IgD-negative memory B cell (primary cell): ENCODE data around the gene HUNK. TPM values are rescaled to one million over a fixed set of nuclear protein-coding genes. Genes with fewer than 3 reads are reported as not detected.
"Not testable (repeated sequence)": the region's sequence is repeated elsewhere in the genome, so short reads cannot be mapped to it uniquely, and the experiment has no call there.

ENCODE experiments used
- H3K27ac Mint-ChIP-seq, 3 donors: one replicate each; pipeline ENCODE4 v1.8.0; 2020 to 2022; ENCODE audit warnings: mild to moderate bottlenecking in 3 of 3, mixed read lengths in 3 of 3, moderate library complexity in 1 of 3
- H3K27me3 Mint-ChIP-seq: one replicate; pipeline ENCODE4 v1.8.0; 2021; ENCODE audit warnings: mixed read lengths
- H3K36me3 Mint-ChIP-seq: one replicate; pipeline ENCODE4 v1.8.0; 2020; ENCODE audit warnings: mild to moderate bottlenecking, mixed read lengths
- H3K4me1 Mint-ChIP-seq, 3 donors: one replicate each; pipeline ENCODE4 v1.8.0; 2020 to 2022; ENCODE audit warnings: mixed read lengths in 3 of 3, mild to moderate bottlenecking in 1 of 3
- H3K4me3 Mint-ChIP-seq, 4 donors: one replicate each; pipeline ENCODE4 v1.8.0; 2020 to 2022; ENCODE audit warnings: mild to moderate bottlenecking in 4 of 4, mixed read lengths in 4 of 4, moderate library complexity in 3 of 4
- H3K9me3 Mint-ChIP-seq, 3 donors: one replicate each; pipeline ENCODE4 v1.8.0; 2020 to 2021; ENCODE audit warnings: mixed read lengths in 3 of 3, mild to moderate bottlenecking in 1 of 3
- polyA plus RNA-seq: library from polyadenylated mRNA; unstranded; fragments of 300-500 nt; fragmentation: Illumina TruSeq; gene quantifications from one replicate; pipeline ENCODE4 v1.2.3, GENCODE V29; 2021

HUNK gene
- polyA plus RNA-seq, 1 donor from 2014 or later, result not detected

DNA sequence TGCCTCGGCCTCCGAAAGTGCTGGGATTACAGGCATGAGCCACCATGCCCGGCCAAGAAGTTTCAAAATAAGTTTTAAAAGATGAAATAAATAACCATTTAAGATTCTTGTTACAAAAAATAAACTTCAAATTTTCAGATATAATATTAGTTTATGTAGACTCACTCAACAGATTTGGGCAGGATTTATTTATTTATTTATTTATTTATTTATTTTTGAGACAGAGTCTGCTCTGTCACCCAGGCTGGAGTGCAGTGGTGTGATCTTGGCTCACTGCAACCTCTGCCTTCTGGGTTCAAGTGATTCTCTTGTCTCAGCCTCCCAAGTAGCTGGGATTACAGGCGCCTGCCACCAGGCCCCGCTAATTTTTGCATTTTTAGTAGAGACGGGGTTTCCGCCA is 15.2 kb upstream of the HUNK start:
- H3K4me3 Mint-ChIP-seq, H3K36me3 Mint-ChIP-seq, H3K4me1 Mint-ChIP-seq, H3K27ac Mint-ChIP-seq, H3K9me3 Mint-ChIP-seq, H3K27me3 Mint-ChIP-seq: not testable (repeated sequence)

DNA sequence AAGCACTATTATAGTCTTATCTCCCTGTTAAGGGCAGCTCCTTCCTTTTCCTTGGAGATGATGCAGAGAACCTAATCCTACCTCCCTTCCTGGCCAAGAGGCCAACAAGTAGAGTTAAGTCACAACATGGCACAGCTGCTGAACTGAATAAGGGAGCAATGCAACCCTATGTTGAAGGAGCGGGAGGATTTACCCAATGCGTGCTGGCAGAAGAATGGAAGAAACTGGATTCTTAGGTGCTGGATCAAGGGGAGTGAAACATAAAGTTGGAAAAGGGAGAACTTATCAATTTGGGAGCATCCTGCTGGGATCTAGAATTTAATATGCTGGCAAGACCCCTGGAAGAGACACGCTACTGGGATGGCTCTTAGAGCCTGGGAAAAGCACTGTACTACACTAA is 12.0 kb upstream of the HUNK start:
- Mint-ChIP-seq H3K27me3 (peaks cover 4% of the 10 kb centered on the region), H3K36me3 (no peaks in the 10 kb centered on the region), H3K4me1 (no peaks in the 10 kb centered on the region), H3K9me3 (peaks cover 0 to 5% (median 0%) of the 10 kb centered on the region in 3 donors), H3K4me3 (no peak overlapping the region), H3K27ac (no peak overlapping the region)

DNA sequence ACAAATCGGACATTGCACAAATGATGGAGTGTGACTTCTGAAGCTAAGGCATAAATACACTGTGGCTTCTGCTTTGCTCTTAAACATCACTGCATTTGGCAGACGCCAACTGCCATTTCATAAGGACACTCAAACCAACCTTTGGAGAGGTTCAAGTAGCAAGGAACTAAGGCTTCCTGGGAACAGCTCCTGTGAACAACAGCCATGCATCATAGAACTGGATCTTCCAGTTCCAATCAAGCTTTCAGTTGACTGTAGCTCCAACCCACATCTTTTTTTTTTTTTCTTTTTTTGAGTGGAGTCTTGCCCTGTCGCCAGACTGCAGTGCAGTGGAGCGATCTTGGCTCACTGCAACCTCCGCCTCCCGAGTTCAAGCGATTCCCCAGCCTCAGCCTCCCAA is 10.7 kb upstream of the HUNK start:
- no peak overlapping the region for H3K27ac Mint-ChIP-seq
- no peaks in the 10 kb centered on the region for H3K4me1 Mint-ChIP-seq
- H3K36me3 Mint-ChIP-seq, result no peaks in the 10 kb centered on the region
- H3K9me3 Mint-ChIP-seq, result peaks cover 0 to 5% (median 0%) of the 10 kb centered on the region in 3 donors
- H3K27me3 Mint-ChIP-seq, result peaks cover 4% of the 10 kb centered on the region
- no peak overlapping the region for H3K4me3 Mint-ChIP-seq

DNA sequence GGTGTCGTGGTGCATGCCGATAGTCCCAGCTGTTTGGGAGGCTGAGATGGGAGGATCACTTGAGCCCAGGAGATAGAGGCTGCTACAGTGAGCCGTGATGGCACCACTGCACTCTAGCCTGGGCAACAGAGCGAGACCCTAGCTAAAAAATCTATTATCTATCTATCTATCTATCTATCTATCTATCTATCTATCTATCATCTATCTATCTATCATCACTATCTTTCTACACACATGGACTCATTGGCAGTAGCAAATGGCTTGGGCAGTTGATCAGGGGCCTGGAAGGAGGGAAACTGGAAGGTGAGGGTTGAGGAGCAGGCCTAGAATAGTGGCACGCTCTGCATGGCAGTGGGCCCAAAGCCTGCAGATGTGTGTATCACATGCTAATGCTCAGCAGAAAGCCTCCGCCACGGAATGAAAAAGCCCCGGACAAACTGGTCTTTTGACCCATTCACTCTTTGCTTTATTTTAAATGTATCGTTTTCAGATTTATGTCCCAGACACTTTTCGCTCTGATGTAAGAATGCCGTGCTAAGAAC is 7.3 kb upstream of the HUNK start:
- H3K27ac Mint-ChIP-seq, result no peak overlapping the region
- peaks cover 14% of the 10 kb centered on the region for H3K27me3 Mint-ChIP-seq
- H3K36me3 Mint-ChIP-seq, result no peaks in the 10 kb centered on the region
- H3K4me3 Mint-ChIP-seq, result no peak overlapping the region
- no peaks in the 10 kb centered on the region for H3K4me1 Mint-ChIP-seq
- peaks cover 0 to 4% (median 0%) of the 10 kb centered on the region in 3 donors for H3K9me3 Mint-ChIP-seq

DNA sequence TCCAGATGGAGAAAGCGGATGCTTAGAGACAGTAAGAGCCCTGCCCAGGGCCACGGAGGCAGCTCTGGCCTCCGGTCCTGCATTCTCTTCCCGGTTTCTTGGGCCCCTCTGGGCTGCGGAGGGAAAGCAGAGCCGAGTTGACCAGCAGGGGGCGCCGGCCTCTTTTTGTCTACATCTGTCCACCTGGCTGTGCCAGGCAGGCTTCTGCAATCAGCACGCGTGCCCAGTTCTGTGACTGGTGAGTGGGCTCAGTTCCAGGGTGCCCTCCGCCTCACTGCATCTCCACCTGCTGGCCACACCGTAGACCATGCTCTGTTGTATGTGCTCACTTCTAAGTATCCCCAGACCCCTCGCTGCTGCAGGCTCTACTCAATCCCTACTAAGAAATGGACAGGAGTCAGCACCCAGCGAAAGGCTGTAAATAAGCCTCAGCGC is 6.7 kb upstream of the HUNK start:
- H3K4me1 Mint-ChIP-seq, result no peaks in the 10 kb centered on the region
- H3K9me3 Mint-ChIP-seq, result no peaks in the 10 kb centered on the region
- no peaks in the 10 kb centered on the region for H3K36me3 Mint-ChIP-seq
- no peak overlapping the region for H3K4me3 Mint-ChIP-seq
- peaks cover 14% of the 10 kb centered on the region for H3K27me3 Mint-ChIP-seq
- H3K27ac Mint-ChIP-seq, result no peak overlapping the region

DNA sequence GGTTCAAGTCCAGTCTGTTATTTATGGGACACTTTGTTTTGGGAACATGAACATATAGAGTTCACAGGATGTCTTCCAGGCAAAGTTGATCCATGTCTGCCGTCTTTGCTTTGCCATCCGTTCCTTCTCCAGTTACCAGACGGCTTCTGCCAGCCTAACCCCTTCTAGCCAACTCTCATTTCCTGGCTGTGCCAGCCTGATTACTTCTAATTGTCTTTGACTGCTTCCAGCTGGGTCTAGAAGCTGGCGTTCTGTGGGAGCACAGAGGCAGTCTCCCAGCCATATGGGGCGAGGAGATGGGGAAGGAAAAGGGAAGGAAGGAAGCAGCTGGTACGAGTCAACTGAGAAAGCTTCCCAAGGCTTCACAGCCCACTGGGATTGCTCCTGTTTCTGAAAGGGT is 3.1 kb upstream of the HUNK start:
- no peaks in the 10 kb centered on the region for H3K36me3 Mint-ChIP-seq
- H3K4me3 Mint-ChIP-seq, result no peak overlapping the region
- H3K27ac Mint-ChIP-seq, result no peak overlapping the region
- H3K4me1 Mint-ChIP-seq, result peaks cover 4 to 6% (median 6%) of the 10 kb centered on the region in 3 donors
- peaks cover 27% of the 10 kb centered on the region for H3K27me3 Mint-ChIP-seq
- H3K9me3 Mint-ChIP-seq, result no peaks in the 10 kb centered on the region

DNA sequence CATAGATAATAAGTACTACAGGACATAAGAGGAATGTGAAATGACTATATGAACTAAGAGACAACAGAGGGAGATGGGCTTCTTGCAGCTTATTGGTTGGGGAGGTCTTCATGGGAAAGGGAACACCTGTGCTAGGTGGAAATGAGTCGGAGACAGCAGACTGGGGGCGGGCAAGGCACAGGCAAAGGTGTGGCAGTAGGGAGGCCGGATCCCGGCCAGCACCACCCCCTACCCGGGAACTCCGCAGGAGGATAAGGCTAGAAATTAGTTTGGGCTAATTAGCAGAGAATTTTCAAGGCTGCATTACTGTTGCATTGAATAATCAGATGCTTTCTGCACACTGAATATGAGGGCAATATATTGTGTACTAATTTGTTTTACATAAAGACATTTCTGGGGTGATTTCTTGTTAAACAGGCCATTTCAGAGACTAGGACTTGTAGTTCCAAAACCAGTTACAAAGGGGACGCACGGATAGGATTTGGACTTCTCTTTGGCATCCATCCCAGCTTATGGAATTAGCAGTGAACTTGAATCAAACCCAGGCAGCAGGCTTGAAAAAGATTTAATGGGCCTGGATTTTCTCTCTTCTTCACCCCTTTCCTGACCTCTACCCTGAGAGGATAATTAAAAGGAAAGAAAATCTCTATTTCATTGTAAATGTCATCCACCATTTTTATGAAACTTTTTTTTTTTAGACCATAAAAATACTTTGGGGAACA is 2.2 kb upstream of the HUNK start:
- no peaks in the 10 kb centered on the region for H3K36me3 Mint-ChIP-seq
- peaks cover 4 to 6% (median 6%) of the 10 kb centered on the region in 3 donors for H3K4me1 Mint-ChIP-seq
- H3K4me3 Mint-ChIP-seq, result peak overlapping the region in 1 of 4 donors; percentile 50
- H3K27me3 Mint-ChIP-seq, result peaks cover 32% of the 10 kb centered on the region
- no peak overlapping the region for H3K27ac Mint-ChIP-seq
- no peaks in the 10 kb centered on the region for H3K9me3 Mint-ChIP-seq

DNA sequence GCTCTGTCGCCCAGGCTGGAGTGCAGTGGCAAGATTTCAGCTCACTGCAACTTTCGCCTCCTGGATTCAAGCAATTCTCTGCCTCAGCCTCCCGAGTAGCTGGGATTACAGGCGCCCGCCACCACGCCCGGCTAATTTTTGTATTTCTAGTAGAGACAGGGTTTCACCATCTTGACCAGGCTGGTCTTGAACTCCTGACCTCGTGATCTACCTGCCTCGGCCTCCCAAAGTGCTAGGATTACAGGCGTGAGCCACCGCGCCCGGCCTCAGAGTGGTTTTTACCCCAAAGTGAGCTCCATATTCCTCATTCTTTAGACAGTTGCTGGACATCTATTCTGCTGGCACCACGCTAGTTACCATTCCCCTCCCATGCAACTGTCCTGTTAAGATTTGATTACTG is 1.4 kb upstream of the HUNK start:
- not testable (repeated sequence) for H3K9me3 Mint-ChIP-seq, H3K4me1 Mint-ChIP-seq, H3K36me3 Mint-ChIP-seq
- H3K27ac Mint-ChIP-seq, result peak overlapping the region in 1 of 3 donors; percentile 83
- H3K27me3 Mint-ChIP-seq, result peaks cover 34% of the 10 kb centered on the region
- peak overlapping the region in 2 of 4 donors; percentile 90 to 92 for H3K4me3 Mint-ChIP-seq

DNA sequence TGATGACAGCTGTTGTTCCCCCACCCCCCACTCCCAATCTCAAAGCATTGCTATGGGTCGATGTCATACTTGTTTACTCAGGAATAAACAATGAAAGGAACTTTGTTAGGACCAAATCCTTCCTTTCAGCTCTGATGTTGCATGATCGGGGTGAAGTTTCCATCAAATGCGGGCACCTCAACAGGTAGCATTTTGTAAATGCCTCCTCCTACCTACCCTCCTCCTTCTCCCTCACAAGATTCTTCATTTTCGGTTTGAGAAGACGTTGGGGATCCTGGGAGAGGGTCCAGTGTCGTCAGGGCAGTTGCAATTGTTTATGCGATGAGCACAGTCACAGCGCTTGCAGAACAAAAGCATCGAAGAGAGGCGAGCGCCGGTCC is 758 bp upstream of the HUNK start:
- no peaks in the 10 kb centered on the region for H3K36me3 Mint-ChIP-seq
- peaks cover 4 to 6% (median 6%) of the 10 kb centered on the region in 3 donors for H3K4me1 Mint-ChIP-seq
- H3K27me3 Mint-ChIP-seq, result peaks cover 35% of the 10 kb centered on the region
- H3K4me3 Mint-ChIP-seq, result peak overlapping the region; percentile 78 to 92 (median 89)
- H3K9me3 Mint-ChIP-seq, result no peaks in the 10 kb centered on the region
- no peak overlapping the region for H3K27ac Mint-ChIP-seq

DNA sequence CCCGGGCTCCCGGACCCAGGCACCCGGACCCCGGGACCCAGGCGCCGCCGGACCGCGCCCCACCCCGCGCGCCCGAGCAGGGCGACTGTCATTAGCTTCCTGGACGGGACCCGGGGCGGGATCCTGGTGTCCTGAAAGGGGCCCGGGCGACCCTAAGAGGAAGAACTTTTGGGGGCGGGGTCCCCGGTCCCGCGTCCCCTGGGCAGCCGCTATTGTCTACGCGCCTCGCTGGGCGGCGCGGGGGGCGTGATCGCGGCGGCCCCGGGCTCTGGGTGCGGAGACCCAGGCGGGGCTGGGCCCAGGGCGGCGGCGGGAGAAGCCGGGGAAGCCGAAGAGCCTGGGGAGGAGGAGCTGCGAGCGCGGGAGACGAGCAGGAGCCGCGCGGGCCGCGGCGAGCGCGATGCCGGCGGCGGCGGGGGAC is 465 bp downstream of the HUNK start:
- no peak overlapping the region for H3K4me3 Mint-ChIP-seq

DNA sequence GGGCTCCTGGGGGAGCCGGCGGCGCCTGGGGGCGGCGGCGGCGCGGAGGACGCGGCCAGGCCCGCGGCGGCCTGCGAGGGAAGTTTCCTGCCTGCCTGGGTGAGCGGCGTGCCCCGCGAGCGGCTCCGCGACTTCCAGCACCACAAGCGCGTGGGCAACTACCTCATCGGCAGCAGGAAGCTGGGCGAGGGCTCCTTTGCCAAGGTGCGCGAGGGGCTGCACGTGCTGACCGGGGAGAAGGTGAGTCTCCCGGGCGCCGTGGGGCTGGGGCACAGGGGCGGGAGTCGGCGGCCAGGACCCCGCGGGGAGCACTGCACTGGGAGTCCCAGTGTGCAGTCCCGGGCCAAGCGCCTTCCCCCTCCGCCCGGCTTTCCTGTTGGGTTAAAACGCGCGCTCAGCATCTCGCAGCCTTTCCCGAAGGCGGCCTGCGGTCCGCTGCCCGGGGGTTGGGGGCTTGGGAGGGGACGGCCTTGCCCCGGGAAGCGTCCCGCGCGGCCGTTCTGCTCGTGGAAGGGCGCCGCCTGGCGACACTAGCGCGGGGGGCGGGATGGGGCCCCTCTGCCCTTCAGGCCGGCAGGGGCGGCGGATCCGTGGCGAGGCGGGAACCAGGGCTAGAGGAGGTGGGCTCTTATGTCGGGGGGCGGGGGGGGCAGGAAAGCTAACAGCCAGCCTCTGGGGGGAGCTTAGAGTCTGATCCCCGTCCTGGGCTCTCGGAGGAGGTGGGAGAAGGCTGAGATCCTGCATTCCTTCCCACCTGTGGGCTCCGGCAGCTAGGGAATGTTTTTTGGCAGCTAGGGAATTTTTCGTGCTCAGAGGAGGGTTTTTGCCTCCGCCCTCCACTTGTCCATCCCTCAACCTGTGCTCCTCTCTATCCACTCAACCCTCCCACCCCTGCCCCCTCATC is 1.1 kb downstream of the HUNK start:
- H3K9me3 Mint-ChIP-seq, result no peaks in the 10 kb centered on the region
- H3K36me3 Mint-ChIP-seq, result no peaks in the 10 kb centered on the region
- H3K4me1 Mint-ChIP-seq, result peaks cover 4 to 6% (median 6%) of the 10 kb centered on the region in 3 donors
- H3K27ac Mint-ChIP-seq, result no peak overlapping the region
- peaks cover 42% of the 10 kb centered on the region for H3K27me3 Mint-ChIP-seq
- peak overlapping the region in 2 of 4 donors; percentile 34 to 76 for H3K4me3 Mint-ChIP-seq

More for the DNA sequence above, 465 bp downstream of the HUNK start:
- H3K4me1 Mint-ChIP-seq, result peaks cover 4 to 6% (median 6%) of the 10 kb centered on the region in 3 donors
- H3K36me3 Mint-ChIP-seq, result no peaks in the 10 kb centered on the region
- H3K27me3 Mint-ChIP-seq, result peaks cover 41% of the 10 kb centered on the region
- no peaks in the 10 kb centered on the region for H3K9me3 Mint-ChIP-seq
- H3K27ac Mint-ChIP-seq, result no peak overlapping the region

DNA sequence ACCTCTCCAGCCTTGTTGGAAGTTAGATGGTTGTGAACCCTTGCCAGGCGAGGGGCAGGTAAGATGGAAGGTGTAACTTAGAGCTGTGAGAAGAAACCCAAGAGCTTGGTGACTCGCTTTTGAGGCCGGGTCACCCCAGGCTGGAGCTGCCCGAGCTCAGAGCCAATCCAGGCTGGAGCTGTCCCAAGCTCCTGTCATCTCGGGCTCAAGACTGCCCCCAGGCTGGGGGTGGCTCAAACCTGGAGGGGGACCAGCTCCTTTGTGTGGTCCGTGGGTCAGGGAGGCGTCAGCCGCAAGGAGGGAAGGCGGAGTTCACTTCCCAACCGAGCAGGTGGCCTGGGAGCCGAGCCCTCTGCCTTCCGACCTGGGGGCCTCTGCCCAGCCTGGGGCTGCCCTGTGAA is 2.0 kb downstream of the HUNK start:
- peaks cover 4 to 6% (median 6%) of the 10 kb centered on the region in 3 donors for H3K4me1 Mint-ChIP-seq
- H3K4me3 Mint-ChIP-seq, result peak overlapping the region in 1 of 4 donors; percentile 68
- H3K27me3 Mint-ChIP-seq, result peaks cover 38% of the 10 kb centered on the region
- H3K9me3 Mint-ChIP-seq, result no peaks in the 10 kb centered on the region
- H3K27ac Mint-ChIP-seq, result no peak overlapping the region
- H3K36me3 Mint-ChIP-seq, result no peaks in the 10 kb centered on the region

DNA sequence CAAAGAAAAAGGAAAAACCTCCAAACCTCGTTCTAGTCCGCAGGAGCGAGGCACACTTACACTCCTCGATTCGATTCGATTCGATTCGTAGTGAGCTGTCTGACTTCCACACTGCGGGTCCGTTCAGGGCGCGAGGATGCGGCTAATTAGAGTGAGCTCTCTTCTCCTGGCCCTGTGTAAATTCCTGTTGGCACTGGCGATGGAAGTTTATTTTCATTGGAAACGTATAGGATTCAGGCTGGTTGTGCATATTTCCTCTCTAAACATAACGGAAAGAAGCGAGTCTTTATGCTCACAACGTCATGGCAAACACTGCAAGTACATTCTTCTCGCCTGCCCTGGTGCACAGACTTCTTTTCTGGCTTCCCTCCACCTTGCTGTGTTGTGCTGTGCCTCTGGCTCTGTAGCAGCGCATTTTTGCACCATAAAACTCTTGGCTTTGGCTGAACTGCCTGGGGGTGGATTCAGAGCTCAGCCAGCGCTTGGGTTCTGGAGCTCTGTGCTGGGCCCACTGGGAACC is 2.7 kb downstream of the HUNK start:
- H3K36me3 Mint-ChIP-seq, result peaks cover under 1% of the 10 kb centered on the region
- peak overlapping the region in 3 of 4 donors; percentile 18 to 81 (median 68) for H3K4me3 Mint-ChIP-seq
- no peaks in the 10 kb centered on the region for H3K9me3 Mint-ChIP-seq
- H3K27ac Mint-ChIP-seq, result no peak overlapping the region
- peaks cover 4 to 6% (median 6%) of the 10 kb centered on the region in 3 donors for H3K4me1 Mint-ChIP-seq
- peaks cover 32% of the 10 kb centered on the region for H3K27me3 Mint-ChIP-seq

DNA sequence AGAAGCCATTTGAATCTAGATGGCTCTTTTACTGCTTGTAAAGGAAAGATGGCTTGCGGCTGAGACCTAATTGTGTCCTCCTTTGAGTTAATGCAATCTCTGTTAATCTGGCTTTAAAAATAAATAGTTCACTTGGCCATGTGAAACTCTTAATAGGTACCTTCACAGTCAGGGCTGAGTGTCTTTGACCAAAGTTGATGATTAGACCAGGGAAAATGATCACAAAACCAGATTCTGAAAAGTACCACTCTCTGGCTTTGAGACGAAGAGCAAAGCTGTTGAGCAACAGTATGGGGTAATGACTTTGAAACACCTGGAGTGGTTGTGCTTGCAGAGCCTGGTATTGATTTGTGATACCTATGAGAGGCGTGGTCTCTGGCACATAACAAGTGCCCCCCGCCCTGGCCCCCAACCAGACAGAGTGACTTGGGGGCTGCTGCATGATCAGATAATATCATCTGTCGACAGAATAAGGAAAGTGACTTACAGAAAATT is 4.7 kb downstream of the HUNK start:
- Mint-ChIP-seq H3K27ac (peak overlapping the region in 1 of 3 donors; percentile 54), H3K4me3 (no peak overlapping the region), H3K9me3 (no peaks in the 10 kb centered on the region), H3K4me1 (peaks cover under 1% of the 10 kb centered on the region in 3 donors), H3K36me3 (peaks cover 2% of the 10 kb centered on the region), H3K27me3 (peaks cover 24% of the 10 kb centered on the region)

DNA sequence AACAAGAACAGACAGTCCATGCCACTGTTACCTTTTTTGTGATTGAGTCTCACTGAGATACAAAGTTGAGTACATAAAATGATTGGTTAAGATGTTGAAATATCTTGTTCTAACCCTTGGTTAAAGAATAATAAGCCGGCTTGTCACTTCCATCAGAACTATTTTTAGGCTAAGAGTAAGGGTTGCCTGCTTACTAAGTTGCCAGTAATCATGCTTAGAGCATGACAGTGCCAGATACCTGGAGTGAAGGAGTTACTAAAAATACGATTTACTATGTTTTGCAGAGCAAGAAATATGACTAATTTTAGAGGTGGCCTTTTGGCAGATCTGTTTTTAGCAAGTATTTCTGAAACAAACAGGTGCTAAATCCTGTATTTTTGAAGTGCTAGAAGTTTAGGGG is 6.0 kb downstream of the HUNK start:
- no peak overlapping the region for H3K4me3 Mint-ChIP-seq
- peaks cover 25% of the 10 kb centered on the region for H3K27me3 Mint-ChIP-seq
- no peak overlapping the region for H3K27ac Mint-ChIP-seq
- H3K4me1 Mint-ChIP-seq, result no peaks in the 10 kb centered on the region
- peaks cover 2% of the 10 kb centered on the region for H3K36me3 Mint-ChIP-seq
- peaks cover 0 to 6% (median 0%) of the 10 kb centered on the region in 3 donors for H3K9me3 Mint-ChIP-seq
